GM18508 (cell line): ENCODE results near the gene NAGS.
"Not testable (repeated sequence)": the region's sequence is repeated elsewhere in the genome, so short reads cannot be mapped to it uniquely, and the experiment has no call there.

ENCODE experiments used
- ATAC-seq: cut with Tn5 transposase; IDR thresholded peaks from one replicate; pipeline ENCODE4 v1.9.1; 2021; ENCODE audit warnings: moderate number of reproducible peaks; ENCODE audit not compliant: insufficient read depth, unreplicated experiment

NAGS gene

GRCh38 chr17:44004077-44004760 lies at the start of gene NAGS:
TSS of gene NAGS (plus strand) at chr17:44004622. CDS start at chr17:44004664, 42 bp downstream.
- ATAC-seq = no peak

- ATAC-seq = no peak
Observed at GRCh38 chr17:43956222-43956621, 48.2 kb upstream of the NAGS start.

- ATAC-seq = no peak
Observed at GRCh38 chr17:43958748-43959352, 45.6 kb upstream of the NAGS start.

- not testable (repeated sequence) for ATAC-seq
Observed at GRCh38 chr17:43961292-43961691, 43.1 kb upstream of the NAGS start.

- no peak for ATAC-seq
Observed at GRCh38 chr17:43961954-43962353, 42.5 kb upstream of the NAGS start.

GRCh38 chr17:43962479-43962878 lies 41.9 kb upstream of the NAGS start:
- no peak for ATAC-seq

GRCh38 chr17:43966276-43966675 lies 38.1 kb upstream of the NAGS start:
- no peak for ATAC-seq

GRCh38 chr17:43967251-43967875 lies 37.1 kb upstream of the NAGS start:
- ATAC-seq = no peak

- ATAC-seq = no peak
Observed at GRCh38 chr17:43970366-43970765, 34.1 kb upstream of the NAGS start.

- ATAC-seq = not testable (repeated sequence)
Observed at GRCh38 chr17:43971436-43971835, 33.0 kb upstream of the NAGS start.

- ATAC-seq = not testable (repeated sequence)
Observed at GRCh38 chr17:43972444-43973212, 31.8 kb upstream of the NAGS start.

- no peak for ATAC-seq
Observed at GRCh38 chr17:43974382-43975266, 29.8 kb upstream of the NAGS start.

GRCh38 chr17:43975898-43976297 lies 28.5 kb upstream of the NAGS start:
- no peak for ATAC-seq

GRCh38 chr17:43976963-43977837 lies 27.2 kb upstream of the NAGS start:
- no peak for ATAC-seq

GRCh38 chr17:43978078-43978477 lies 26.3 kb upstream of the NAGS start:
- no peak for ATAC-seq

GRCh38 chr17:43979011-43979410 lies 25.4 kb upstream of the NAGS start:
- ATAC-seq = no peak

GRCh38 chr17:43979671-43980070 lies 24.8 kb upstream of the NAGS start:
- no peak for ATAC-seq

- ATAC-seq = no peak
Observed at GRCh38 chr17:43982171-43982570, 22.3 kb upstream of the NAGS start.

GRCh38 chr17:43983196-43983514 lies 21.3 kb upstream of the NAGS start:
- ATAC-seq = no peak
